Neural progenitor cell (in vitro differentiated cells): ENCODE data around the gene CREB5.

Source experiments
- CTCF ChIP-seq: fragments of 200-600 bp; sonication (generic); IDR thresholded peaks from 2 replicates; pipeline ENCODE4 v1.5.1; 2017; ENCODE audit warnings: antibody characterized with exemption, mild to moderate bottlenecking
- EZH2 ChIP-seq: fragments of 200-600 bp; sonication (generic); IDR thresholded peaks from 2 replicates; pipeline ENCODE4 v1.6.1; 2017; ENCODE audit warnings: antibody characterized with exemption, mild to moderate bottlenecking, moderate library complexity

- TF ChIP-seq CTCF: no peak
- no peak for TF ChIP-seq EZH2
Measured at GRCh38 chr7:28546067-28546466, 133.7 kb downstream of the CREB5 start.
